DMS114 treated with DMSO at 0.1 percent for 48 hours (cell line): Measurements from ENCODE around the gene ABHD12B.
A peak's percentile ranks its signal among the peaks of the same experiment; 100 is the strongest.

ENCODE experiments used
- DNase-seq: peaks from one replicate; lab custom pipeline; 2025; ENCODE audit not compliant: unreplicated experiment; lab: John Stamatoyannopoulos, UW

Gene ABHD12B, protein sequence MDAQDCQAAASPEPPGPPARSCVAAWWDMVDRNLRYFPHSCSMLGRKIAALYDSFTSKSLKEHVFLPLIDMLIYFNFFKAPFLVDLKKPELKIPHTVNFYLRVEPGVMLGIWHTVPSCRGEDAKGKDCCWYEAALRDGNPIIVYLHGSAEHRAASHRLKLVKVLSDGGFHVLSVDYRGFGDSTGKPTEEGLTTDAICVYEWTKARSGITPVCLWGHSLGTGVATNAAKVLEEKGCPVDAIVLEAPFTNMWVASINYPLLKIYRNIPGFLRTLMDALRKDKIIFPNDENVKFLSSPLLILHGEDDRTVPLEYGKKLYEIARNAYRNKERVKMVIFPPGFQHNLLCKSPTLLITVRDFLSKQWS

DNA sequence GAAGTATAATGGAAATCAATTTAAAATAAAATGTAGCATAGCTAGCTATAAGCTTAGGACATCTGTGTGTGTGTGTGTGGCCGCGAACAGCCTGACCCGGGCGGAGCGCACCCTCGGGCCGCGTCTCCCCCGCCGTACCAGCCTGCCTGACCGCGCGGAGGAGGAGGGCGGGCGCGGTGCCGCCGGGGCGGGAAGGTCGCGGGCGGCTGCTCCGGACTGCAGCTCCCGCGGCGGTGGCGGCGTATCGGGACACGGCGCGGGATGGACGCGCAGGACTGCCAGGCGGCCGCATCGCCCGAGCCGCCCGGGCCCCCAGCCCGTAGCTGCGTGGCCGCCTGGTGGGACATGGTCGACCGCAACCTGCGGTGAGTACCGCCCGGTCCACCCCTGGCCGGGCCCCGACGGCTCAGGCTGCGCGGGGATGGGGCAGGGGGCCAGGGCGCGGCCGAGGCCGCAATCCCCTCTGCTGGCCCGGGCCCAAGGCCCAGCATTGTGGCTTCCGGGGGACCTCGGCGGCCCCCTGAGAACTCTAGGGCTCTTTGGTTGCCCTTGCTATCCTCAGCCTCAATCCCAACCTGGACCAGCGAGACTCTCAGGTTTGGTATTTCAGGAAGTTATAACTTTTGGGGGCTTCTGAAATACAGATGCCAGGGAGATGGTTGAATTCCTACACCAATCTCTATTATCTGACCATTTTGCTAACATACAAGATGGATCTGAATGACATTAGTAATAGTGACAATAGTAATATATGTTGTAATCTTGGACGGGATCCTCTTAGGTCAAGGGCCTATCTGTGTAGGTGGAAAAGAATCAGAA is at the start of gene ABHD12B:
TSS of gene ABHD12B (plus strand) at position 140 of the 819 bp plus-strand sequence. CDS start at position 262, 122 bp downstream.
- no peak for DNase-seq

DNA sequence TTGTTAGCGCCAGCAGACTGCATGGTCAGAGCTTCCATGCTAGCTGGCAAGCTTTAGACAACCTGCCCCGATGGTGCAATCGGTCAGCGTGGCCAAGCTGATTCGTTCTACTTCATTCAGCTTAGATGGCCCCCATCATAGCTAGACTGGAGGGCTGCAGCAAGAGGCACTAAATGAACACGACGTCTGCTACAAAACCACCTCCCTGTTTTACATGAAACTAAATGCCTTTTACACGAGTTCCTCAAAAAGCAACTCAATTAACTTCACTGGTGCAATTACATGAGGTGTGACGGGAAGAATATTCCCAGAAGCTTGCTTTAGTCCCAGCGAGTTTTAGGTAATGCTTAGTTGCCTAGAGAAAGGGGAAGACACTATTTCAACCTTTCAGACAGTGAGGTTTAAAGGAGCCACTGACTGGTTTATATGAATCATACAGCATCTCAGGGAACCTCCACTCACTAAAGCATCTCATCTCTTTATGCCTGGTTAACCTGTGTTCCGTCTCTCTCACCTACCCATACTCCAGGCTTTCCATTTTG is 49.3 kb upstream of the ABHD12B start:
- no peak for DNase-seq

DNA sequence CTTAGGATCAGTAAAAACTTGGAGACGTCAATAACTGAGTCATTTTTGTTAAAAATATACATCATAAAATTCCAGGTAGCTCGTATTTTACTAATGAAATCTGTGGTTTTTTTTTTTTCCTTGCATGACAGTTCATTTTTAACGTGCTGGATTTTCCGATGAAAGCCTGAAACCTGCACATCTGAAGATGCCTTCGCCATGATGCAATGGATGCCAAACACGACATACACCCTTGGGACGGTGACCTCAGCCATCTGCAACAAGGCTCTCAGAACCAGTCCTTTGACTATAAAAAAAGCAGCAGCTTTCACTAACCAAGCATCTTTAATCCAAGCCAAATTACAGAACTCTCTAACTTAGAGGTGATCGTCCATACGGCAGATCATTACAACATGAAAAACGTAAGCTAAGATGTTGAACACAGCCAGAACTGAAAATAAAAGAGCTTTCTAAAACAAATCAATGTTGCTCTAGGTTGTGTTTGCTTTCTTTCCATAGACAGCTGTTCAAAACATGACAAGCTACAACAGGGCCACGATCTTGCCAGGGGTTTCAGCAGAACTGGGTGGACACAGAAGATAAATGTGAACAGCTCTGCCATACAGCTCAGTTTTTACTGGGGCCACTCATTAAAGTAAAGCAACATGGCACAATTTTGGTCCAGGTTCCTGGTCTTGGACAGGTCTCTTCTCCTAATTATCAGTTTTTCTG is 48.6 kb upstream of the ABHD12B start:
- DNase-seq: no peak

DNA sequence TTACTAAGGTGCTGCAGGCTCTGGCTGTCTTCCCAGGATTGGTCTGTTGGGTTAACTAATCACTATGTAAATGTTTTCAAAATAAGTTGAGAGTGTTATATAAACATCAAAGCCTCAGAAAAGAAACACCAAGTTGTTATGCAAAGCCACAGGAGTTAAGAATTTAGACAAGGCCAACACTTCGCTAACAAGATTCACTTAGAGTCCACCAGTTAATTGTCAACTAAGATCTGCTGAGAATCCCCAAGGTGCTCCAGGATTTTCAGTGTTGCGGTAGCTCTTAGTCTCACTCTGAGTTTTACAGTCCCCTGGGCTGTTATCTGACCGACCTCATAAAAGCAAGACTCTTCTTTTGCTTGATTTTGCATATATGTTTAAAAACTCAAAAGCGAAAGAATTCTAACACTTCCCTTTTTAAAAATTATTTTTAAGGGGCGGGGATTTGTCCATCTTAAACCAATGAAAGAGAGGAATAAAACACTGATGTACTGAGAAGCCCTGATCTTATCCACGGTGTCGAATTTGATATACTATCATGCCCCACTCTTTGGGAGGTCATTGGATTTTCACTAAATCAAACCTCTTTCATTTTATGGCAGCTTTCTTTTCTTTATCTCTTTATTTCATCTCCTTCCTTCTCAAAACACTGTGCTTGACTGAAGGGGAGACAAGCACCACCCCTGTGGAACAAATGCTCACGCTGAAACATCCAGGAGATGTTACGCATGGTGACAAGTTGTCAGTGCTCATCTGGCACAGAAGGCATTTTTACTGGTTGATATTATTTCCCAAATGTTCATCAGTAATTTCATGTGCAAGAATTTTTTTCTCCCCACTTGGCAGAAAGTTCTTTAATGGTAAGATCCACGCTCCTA is 47.9 kb upstream of the ABHD12B start:
- DNase-seq: no peak

DNA sequence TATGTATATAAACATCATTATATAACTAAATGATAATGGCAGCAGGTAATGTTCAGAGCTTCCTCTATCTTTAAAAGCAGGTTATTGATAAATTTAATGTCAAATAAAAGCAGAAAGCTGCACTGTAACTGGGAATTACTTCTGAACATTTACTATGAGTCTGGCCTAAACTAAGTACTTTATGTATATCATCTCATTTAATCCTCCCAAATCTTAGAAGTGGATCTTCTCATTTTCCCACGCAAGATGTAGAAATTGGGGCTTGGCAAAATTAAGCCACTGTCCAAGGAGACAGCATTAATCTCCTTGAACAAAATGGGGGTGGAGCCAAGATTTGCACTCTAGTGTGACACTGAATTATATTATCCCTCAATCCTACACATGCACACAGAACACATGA is 46.5 kb upstream of the ABHD12B start:
- DNase-seq: no peak

DNA sequence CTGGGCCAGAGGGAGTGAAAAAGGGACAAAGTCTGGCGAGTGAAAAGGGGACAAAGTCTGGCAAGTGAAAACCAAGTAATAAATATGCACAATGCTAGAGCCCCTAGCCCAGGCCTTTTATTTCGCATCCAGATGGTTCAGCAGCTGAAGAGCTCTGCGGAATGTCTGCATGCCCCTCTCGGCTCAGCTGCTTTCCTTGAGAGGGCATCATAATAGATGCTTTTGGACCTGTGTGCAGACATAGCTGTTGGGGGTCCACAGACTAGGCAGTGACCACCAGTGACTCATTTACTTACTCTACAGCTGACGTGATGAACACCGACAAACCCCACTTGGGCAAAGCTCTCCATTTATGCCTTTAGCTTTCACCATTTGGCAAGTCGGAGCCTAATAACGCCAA is 45.2 kb upstream of the ABHD12B start:
- no peak for DNase-seq

DNA sequence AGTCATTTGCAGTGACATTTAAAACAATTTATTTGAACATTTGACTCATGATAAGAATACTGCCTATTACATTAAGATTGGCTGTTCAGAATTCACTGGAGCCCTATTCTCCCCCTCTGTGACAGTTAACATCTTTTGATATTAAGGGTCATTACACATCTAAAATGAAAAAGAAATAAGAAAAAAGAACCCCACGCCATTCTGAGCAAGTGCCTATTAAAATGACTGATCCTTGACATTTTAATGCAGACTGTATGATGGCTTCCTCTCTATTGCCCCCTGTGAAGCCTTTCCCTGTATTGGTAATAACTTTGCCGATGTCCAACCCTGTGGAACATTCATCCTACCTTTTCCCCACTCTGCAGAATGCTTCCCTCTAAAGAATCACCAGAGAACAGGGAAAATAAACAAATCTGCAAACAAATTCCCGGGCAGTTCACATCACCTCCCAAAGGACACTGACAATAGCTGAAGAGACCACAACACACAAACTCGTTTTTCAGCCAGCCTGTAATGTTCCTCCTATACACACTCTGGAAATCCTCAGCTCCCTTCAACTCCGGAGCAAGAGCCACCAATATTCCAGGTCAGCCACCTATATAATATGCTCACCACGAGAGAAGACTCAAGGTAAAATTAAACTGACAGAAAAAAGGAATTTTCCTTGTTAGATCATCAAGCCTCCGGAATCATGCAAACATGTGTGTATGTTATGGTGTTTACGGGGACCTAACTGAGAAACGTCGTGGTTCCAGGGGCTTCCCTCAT is 42.9 kb upstream of the ABHD12B start:
- DNase-seq: no peak

DNA sequence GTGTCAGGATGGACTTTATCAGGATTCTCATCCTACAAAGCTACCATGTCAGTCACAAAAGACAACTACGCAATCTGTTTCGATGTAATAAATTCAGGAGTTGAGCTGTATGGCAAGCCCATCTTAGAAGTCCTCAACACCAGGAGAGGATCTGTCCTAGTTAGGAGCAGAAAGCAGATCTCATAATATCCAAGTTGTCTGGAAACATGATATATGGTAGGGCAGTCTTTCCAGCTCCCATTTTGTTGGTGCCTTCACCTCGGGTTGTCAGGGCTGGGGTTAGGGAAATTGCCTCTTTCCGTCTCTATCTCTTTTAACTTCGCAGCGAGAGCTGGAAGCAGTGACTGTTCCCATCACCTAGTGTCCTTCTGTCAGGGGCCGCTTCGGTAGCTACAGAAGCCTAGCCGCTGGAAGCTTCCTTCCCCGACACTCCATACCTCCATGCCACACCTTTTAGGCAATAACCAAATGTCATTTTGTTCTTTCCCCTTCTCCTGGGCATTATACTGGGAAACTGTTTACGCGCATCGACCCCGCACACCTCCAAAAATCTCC is 42.3 kb upstream of the ABHD12B start:
- no peak for DNase-seq

DNA sequence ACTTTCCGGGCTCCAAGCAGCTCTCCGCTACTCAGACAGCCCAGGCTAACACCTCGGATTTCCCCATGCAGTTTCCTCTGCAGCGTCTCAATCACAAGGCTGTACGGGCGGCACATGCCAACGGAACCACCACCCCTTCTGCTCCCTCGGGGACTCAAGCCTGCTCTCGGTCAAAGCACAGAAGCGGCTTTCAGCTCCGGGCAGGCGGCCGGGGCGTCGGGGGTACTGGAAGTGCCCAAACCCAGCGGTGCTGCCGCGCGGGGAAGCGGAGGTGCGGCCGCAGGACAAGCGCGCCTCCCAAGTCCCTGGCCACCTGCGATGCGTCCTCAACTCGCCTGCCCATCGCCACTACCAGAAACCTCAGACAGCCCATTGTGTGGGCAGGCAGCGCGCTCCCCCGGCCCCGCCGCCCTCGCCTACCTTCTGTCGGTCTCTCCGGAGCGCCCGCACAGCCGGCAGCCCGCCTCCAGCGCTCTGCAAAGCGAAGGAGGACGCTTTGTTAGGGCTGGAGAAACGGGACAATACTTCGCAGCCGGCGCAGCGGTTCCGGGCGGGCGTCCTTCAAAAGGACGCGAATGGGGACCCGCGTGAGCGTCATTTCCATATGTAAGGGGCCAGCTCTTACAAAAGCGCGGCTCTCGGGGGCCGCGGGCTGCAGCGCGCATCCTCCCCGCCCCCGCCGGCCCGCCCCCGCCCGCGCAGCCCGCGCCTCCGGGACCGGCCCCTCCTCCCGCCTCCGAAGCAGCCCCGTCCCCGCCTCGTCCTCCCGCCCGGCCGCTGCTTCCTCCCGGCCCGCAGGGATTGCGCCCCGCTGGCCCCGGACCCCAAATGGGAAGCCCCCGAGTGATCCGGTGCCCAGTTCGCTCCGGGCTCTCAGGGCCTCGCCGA is 41.6 kb upstream of the ABHD12B start:
- peak; percentile 31 for DNase-seq

DNA sequence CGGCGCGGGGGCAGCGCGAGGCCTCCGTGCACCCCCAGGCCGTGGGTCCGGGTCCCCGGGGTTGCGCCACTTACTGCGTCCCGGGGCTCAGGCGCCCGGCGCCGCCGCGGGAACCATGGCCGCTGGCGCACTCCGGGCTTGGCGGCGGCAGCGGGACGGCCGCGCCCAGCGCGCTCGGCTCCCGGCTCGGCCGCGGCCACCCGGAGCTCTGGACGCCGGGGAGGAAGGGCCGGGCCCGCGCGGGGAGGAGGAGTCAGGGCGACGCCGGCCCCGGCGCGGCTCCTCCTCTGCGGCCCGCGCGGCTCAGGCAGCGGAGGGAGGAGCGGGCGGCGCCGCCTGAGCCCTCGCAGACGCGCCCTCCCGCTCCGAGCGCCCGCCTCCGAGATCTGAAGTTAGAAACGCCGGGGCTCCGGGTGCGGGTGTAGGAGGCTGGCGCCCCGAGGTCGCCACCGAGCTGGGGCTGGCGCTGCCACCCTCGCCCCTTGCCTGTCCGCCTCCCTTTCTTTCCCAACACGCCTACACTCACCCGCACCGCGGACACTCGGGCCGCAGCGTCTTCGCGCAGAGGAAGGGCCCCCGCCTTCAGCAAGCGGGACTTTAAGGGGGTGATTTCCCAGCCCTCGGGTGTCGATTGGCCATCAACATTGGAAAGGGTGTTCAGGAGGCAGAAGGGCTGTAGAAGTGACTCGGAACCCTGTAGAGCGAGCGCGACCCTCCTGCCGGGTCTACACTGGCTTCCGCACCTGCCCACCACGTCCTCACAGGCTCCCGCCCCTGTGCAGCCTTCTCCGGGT is 40.7 kb upstream of the ABHD12B start, which contains the start of gene NIN:
TSS of gene NIN (minus strand) at position 231 of the 794 bp plus-strand sequence. CDS start 9,106 bp downstream, outside the sequence.
- peak; percentile 49 for DNase-seq

DNA sequence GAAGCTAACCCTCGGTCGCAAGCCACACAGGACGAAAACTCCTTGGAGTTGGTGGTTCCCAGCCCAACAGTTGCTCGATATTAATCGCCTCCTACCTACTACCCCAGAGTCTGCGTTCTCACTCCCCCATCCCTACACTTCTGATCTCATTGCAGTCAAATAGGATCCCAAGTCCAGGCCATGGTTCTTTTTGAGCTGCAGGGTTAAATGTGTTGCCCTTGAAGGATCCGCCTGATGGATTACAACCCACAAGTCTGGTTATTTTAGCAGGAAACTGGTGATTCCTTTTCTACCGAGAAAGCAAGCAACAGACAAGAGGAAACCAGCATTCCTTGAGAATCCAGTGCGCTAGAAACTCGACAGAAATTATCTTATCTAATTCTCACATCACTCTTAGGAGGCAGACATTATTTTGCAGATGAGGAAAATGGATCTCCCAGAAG is 40.1 kb upstream of the ABHD12B start:
- no peak for DNase-seq

DNA sequence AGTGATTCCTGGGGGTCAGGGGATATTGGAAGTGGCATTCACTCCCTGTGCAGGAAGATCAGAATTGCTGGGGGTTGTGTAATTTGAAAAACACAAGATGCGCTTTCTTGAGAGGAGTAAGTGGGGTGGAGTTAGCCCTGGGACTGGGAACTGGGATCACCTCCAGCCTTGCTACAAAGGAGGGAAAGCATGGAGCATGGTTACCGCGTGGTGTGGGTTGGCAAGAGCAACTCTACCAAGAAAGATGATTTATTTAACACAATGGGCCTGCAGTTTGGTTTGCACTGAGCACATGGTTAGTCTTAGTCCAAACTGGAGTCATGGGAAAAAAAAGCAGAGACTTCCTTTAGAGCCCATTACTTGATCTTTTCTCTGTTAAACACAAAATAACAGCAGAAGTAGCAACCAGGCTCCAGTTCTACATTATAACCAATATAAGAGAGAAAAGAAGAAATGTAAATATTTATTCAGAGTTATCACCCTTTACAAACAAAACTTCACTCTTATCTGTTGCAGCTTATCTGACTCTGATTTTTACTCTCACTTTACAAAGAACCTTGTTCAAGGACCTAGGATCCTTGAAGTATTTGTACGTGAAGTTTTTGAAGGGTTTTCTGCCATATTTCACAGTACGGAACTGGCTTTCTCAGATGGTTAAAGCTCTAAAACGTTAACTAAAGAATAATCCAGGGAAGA is 38.8 kb upstream of the ABHD12B start:
- DNase-seq: no peak

DNA sequence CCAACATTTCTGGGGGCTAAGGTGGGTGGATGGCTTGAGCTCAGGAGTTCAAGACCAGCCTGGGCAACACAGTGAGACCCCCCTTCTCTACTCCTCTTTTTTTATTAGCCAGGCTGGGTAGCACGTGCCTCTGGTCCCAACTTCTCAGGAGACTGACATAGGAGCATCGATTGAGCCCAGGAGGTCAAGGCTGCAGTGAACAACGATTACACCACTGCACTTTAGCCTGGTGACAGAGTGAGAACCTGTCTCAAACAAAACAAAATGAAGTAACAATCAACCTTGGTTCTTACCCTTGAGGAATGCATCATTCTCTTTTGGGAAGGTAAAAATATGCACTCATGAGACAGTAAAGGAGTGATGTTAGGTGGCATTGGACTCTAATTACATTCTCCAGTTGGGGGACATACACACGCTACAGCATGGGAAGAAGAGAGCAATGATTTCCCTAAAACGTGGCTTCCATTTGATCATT is 37.0 kb upstream of the ABHD12B start:
- DNase-seq: no peak

DNA sequence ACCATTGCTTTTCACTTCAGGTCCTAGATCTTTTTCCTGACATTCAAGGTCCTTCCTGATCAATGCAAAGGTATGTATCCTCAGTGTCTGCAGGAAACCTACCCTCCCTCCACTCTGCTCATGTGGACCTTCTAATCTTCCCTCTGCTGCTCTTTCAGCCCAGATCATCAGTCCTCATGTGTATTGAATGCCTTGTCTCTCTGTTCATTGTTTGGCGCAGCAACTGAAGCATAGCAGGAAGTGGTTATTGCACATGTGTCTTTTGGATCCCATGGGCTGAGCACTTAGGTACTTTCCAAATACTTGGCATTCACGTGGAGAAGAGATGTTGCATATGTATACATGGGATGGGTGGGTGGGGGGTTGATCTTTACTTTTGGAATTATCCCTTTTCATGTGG is 36.6 kb upstream of the ABHD12B start:
- no peak for DNase-seq

DNA sequence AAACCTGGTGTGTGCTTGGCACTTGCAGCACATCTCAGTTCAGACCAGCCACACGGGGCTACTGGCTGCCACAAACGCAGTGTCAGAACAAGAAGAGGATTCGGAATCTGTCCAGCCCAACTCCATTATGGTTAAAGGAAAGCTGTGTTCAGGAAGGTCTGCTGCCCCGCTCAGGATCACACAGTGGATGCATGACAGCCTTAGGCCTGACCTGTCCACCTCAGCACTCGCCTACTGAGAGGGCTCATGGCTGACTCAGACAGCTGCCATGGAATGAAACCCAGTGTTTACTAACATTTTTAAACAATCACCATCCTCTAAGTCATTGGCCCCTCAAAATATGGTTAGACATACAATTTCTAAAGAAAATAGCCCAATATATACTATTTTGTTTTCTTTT is 35.3 kb upstream of the ABHD12B start:
- DNase-seq: no peak

DNA sequence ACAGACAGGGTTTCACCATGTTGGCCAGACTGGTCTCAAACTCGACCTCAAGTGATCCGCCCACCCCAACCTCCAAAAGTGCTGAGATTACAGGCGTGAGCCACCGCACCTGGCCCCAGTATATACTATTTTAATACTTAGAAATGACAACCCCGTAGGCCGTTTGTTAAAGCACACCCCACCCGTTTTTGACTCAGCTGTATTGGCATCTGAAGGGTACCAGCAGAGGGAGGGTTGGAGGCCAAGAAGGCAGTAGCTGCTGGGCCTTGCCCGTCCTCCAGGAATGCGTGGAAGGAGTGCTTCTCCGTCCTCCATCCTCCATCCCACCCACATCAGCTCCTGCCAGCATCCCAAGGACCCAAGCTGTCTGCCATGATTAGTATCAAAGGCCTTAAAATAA is 34.6 kb upstream of the ABHD12B start:
- DNase-seq: no peak
